HL-60/S4 treated with phorbol 12-myristate 13-acetate at 8.2 ng/mL for 4 days and 3 days (cell line): ENCODE data around the gene PPIL1.
"Not testable (repeated sequence)": the region's sequence is repeated elsewhere in the genome, so short reads cannot be mapped to it uniquely, and the experiment has no call there.

Experiments
- in situ Hi-C: fragments of 300-500 bp; cut with MboI; formaldehyde crosslinking; loops from 2 replicates; pipeline ENCODE4 v1.15.0; 2022; ENCODE audit warnings: low sequenced_read_pairs

Gene PPIL1

GRCh38 chr6:36874443-36875249 is at the start of gene PPIL1:
PPIL1 (minus strand) TSS chr6:36874803; CDS start chr6:36874772, 31 bp downstream.
- in situ Hi-C loops, result no loop called here

- in situ Hi-C loops, result no loop called here
Measured at GRCh38 chr6:36924131-36924530, 49.5 kb upstream of the PPIL1 start.

- in situ Hi-C loops, result no loop called here
Measured at GRCh38 chr6:36920546-36920945, 45.9 kb upstream of the PPIL1 start.

- in situ Hi-C loops, result no loop called here
Measured at GRCh38 chr6:36920049-36920448, 45.4 kb upstream of the PPIL1 start.

- in situ Hi-C loops, result no loop called here
Measured at GRCh38 chr6:36917541-36918193, 43.1 kb upstream of the PPIL1 start.

- in situ Hi-C loops, result no loop called here
Measured at GRCh38 chr6:36916126-36916525, 41.5 kb upstream of the PPIL1 start.

- in situ Hi-C loops, result no loop called here
Measured at GRCh38 chr6:36915599-36915998, 41.0 kb upstream of the PPIL1 start.

- in situ Hi-C loops, result no loop called here
Measured at GRCh38 chr6:36914227-36914794, 39.7 kb upstream of the PPIL1 start.

GRCh38 chr6:36913082-36913481 is 38.5 kb upstream of the PPIL1 start:
- in situ Hi-C loops, result no loop called here

GRCh38 chr6:36912586-36912985 is 38.0 kb upstream of the PPIL1 start:
- in situ Hi-C loops, result no loop called here

GRCh38 chr6:36912030-36912454 is 37.4 kb upstream of the PPIL1 start:
- in situ Hi-C loops, result no loop called here

- in situ Hi-C loops, result no loop called here
Measured at GRCh38 chr6:36908747-36909146, 34.1 kb upstream of the PPIL1 start.

GRCh38 chr6:36907781-36908180 is 33.2 kb upstream of the PPIL1 start:
- in situ Hi-C loops, result no loop called here

- in situ Hi-C loops, result no loop called here
Measured at GRCh38 chr6:36906539-36907325, 32.1 kb upstream of the PPIL1 start.

GRCh38 chr6:36904851-36905393 is 30.3 kb upstream of the PPIL1 start:
- in situ Hi-C loops, result no loop called here

GRCh38 chr6:36904114-36904513 is 29.5 kb upstream of the PPIL1 start:
- in situ Hi-C loops, result no loop called here

- in situ Hi-C loops, result no loop called here
Measured at GRCh38 chr6:36897609-36898008, 23.0 kb upstream of the PPIL1 start.

GRCh38 chr6:36893976-36894932 is 19.7 kb upstream of the PPIL1 start:
- in situ Hi-C loops, result no loop called here

GRCh38 chr6:36891153-36891552 is 16.6 kb upstream of the PPIL1 start:
- in situ Hi-C loops, result not testable (repeated sequence)
